8988T (cell line): ENCODE results near the gene NIM1K.
"Not testable (repeated sequence)": the region's sequence is repeated elsewhere in the genome, so short reads cannot be mapped to it uniquely, and the experiment has no call there.

ENCODE experiments used
- DNase-seq: peaks from one replicate; pipeline ENCODE4 v3.0.0; 2011

NIM1K gene

DNA sequence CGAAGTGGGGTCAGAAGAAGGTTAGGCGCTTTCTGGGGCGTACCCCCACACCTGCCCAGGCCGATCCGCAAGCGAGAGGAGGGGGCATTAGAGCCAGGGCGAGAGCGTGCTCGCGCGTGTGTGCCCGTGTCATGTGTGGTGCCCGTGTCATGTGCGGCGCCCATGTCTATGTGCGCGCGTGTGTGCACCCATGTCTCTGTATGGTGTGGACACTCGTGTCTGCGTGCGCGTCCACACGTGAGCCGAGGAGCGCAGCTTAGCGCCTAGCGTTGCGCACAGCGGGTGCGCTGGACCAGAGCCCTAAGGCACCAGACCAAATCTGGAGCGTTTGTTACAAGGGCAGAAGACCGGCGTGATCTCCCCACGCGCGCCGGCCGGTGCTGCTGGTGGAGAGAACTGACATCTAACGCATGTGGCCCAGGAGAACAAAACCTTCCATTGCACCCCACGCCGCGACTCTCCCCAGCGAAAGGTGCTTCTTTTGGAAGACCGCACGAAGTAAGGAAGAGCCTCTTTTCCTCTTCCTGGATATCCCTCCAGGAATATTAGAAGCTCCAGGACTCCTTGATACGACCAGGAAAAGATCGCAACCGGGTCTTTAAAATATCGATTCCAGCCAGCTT is 644 bp downstream of the NIM1K start:
- no peak for DNase-seq

DNA sequence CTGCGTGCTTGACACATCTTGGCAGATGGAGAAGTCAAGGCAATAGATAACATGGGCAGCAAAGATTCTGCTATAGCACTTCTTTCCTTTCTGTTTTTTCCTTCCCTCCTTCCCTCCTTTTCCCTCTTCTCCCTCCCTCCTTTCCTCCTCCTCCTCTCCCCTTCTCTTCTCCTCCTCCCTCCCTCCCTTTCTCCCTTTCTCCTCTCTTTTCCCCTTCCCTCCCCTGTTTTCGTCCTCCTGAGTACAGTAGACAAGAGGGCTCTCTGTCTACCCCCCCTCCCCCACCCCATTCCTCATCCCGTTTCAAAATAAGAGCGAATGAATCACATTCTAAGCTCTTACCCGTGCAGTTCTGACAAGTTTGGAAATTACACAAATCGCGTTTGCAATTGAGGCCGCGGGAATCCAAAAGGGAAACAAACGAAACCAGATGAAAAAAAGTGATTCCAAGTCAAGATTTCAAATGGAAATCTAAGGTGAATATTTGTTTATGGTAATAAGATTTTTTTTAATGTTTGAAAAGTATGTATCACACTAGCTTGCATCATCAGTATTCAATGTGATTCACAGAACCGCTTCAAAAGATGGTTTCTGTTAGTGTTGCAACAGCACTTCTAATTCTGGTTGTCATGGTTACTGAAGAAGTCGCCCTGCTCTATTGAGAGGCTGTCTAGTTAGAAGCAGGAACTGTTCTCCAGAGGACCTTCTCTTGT is 1.3 kb downstream of the NIM1K start:
- no peak for DNase-seq

DNA sequence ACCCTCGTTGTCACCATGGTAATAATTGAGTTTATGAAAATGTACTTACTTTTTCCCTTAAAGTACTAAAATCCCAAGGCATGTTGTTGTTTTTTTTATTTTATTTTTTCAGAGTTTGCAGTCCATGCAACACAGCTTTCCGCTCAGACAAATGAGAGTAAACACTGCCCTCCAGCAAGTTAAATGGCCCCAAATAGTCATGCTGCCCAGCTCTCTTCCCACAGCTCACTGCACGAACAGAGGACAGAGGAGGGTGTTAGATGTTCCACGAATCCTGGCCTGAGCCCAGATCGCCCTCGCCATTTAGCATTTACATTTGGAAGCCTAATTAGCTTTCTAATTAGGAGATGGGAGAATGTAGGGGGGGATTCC is 1.9 kb downstream of the NIM1K start:
- DNase-seq: no peak

DNA sequence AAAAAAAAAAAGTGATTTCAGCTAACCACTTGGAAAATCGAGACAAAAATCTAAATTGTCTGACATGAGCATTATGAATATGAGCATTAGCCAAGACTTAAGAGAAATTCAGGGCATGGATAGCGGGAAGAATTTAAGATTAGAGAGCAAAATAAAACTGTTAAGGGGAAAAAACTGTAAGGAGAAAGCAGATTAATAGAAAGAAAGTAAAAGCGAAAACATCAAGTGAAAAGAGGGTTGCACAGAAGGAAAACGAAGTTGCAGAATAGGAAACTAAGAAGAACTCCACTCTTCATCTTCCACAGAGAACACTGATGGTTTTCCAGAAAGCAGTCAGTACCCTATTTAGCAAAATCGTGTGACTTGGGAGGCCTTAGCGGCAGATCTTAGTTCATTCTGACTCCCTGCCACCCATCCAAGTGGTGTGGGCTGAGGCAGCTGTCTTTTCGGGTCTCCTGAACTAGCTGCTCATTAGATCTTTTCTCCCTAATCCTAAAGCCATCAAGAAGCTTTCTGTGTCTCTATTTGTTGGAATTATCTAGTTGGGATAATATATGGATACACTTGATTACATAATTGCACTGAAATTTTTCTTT is 3.7 kb downstream of the NIM1K start:
- no peak for DNase-seq

DNA sequence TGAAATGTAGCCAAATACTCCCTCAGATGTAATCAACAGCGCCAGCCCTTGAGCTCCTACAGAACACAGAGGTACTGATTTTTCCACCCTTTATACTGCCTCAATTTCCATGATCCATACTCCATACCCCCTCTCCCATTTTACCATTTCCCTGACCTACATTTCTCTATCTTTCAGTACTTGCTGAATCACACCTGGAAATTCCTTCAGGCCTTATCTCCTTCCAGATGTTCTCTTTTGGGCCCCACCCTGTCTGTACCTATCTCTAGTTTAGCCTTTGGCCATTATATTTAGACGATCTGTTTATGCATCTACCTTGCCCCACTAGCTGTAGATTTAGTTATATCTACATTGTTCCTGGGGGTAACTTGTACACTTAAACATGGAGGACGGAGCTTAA is 5.5 kb downstream of the NIM1K start:
- DNase-seq: no peak

DNA sequence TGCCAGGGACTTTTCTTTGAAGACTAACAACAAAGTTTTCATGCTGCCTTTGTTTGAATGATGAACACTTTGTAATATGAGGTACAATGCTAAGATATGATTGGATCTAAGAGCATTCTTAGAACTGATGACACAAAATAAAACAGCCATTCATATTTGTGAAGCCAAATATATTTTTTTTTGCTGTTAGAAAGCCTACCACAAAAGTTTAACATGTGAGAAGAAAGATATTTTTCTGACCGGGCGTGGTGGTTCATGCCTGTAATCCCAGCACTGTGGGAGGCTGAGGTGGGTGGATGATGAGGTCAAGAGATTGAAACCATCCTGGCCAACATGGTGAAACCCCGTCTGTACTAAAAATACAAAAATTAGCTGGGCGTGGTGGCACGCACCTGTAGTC is 9.4 kb downstream of the NIM1K start:
- not testable (repeated sequence) for DNase-seq

DNA sequence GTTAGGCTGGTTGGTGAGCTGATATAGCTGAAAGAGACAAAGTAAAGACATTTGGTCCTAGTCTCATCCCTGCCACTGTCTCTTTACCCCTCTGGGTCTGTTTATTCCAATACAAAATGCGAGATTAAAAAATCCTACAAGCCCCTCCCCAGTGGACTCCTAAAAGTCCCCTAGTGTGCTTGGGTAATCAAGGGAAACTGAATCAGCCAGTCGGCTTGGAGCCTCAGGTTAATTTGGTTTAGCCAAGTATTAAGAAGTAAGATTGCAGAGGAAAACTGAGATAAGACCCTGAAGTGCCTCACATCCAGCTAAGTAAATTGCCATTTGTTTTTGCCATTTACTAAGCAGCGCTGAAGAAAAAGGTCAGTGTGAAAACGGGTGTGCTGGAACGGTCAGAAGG is 10.4 kb downstream of the NIM1K start:
- DNase-seq: no peak

DNA sequence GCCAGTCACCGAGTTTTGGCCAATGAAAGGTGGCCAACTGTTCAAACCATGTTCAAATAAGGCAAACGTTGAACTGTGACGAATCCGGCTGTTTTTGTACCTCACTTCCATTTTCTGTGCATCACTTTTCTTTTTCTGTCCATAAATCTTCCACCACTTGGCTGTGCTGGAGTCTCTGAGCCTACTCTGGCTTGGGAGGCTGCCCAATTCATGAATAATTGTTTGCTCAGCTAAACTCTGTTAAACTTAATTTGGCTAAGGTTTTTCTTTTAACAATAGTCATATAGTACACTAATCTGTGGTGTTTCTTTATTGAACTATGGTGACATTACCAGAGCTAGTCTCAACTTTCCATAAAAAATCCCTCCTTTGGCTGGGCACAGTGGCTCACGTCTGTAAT is 11.3 kb downstream of the NIM1K start:
- no peak for DNase-seq

DNA sequence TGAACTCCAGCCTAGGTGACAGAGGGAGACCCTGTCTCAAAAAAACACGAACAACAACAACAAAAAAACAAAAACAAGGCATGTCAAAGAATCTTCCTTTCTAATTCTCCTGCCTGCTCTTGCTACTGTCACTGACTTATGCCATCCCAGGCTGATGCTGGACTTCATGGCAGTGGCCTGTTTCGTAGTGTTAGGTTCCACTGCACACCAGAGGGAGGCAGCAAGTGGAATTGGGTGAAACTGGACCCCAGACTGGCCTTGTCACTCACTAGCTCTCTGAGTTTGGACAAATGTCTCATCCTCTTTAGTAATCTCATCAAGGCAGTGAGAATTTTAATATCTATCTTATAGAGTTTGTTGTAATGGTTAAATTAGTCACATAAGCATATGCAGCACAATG is 12.9 kb downstream of the NIM1K start:
- no peak for DNase-seq

DNA sequence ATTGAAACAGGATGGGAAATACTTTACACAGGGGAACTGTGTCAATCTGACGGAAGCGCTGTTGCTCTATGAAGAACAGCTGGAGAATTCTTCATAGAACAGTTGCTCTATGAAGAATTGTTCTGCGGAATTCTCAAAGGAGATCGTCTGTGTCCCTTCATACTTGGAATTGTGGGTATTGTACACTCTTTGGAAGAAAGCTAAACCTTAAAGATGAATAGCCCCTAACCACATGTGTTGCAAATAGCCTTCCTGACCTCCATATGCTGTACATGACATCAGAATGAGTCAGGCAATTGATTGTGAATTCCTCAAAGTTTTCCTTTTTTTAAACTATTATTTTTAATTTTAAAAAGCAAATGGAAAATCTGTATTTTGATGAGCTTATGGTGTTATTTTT is 15.6 kb downstream of the NIM1K start:
- no peak for DNase-seq

DNA sequence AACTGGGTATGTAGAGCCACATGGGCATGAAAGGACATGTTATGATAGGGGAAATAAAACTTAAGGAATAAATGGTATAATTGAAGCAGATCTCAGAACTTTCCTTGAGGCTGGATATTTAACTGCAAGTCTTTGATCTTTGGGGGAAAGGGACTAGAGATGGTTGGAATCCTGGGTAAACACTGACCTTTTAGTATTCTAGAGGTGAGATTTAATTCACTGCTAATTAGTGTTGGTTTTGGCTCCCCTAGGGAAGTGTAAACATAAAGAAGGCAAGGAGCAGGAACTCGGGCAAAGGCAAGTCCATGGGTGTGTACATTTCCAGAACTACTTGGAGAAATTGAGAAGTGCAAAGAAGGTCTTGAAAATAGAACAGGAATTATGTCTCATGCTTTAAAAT is 16.6 kb downstream of the NIM1K start:
- DNase-seq: no peak

DNA sequence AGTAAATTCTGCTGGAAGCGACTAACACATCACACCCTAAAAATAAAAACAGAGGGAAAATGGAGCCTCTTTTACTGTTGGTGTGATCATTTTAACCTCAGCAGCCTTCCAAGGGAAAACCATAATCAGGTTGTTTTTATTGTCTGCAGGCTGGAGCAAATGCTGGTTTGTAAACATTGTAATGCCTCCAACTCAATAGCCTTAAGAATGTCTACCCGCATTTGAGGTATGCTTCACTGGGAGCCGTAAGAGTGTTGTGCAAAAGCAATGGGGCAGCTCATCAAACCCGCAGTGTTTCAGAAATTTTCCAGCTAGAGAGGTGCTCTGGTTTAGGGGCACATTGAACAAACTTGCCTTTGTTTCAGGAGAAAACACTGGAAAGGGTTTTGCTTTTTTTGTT is 17.0 kb downstream of the NIM1K start:
- DNase-seq: no peak

DNA sequence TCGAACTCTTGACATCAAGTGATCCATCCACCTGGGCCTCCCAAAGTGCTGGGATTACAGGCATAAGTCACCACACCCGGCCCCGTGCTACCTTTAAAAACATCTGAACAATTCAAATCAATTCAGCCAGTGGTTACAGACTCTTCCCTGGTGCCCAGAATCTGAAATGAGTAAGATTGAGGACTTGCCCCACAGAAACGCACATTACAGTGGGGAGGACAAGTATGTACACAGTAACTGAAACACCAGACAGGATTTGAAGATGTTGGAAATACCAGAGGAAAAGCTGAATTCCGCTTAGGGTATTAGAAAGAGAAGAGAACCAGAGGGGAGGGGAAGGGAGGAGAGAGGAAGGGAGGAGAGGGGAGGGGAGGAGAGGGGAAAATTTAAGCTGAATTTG is 17.8 kb downstream of the NIM1K start:
- DNase-seq: no peak

DNA sequence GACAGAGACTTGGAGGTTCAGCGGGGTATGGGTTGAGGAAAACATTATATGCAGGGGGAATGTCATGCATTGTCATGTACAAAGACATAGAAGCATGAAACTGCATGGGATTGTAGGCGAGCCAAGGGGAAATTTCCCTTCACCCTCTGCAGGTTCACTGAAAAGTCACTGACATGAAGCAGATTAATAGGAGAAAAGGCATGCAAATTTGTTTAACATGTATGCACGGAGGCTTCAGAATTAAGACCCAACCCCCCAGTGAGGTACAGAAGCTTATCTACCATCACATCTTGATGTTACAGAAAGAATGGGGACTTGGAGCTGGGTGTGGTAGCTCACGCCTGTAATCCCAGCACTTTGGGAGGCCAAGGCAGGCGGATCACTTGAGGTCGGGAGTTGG is 18.5 kb downstream of the NIM1K start:
- no peak for DNase-seq

DNA sequence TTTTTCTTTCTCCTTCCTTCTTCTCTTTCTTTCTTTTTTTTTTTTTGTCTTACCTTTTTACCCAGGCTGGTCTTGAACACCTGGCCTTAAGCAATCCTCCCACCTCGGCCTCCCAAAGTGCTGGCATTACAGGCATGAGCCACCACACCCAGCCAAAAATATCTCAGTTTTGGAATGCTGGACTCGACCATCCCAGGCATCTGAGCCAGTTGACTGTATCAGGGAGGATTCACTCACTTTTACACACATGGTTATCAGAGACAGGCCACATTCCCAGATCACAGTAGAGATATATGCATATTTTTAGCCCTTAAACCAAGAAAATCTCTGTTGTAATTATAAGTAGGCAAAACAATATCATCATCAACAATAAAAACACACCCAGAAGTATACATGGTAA is 21.9 kb downstream of the NIM1K start:
- DNase-seq: no peak

DNA sequence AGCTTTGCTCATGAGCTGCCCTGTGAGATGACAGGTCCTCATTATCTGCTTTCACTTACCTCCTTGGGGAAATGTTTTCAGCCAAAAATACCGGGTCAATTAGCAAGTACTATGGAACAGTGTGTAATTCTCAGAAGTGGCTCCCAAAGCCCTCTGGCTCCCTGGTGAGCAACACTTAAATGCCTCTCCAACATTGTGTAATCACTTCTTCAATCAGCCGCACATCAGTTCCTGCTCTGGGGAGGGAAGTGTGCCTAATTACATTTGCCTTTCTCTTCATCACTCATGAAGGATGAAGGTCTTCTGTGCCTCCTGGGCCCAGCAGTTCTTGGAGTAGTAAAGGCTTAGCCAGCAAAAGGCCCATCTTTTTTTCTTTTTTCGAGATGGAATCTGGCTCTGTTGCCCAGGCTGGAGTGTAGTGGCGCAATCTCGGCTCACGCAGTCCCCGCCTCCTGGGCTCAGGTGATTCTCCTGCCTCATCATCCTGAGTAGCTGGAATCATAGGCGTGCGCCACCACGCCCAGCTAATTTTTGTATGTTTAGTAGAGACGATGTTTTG is 23.1 kb downstream of the NIM1K start:
- no peak for DNase-seq

DNA sequence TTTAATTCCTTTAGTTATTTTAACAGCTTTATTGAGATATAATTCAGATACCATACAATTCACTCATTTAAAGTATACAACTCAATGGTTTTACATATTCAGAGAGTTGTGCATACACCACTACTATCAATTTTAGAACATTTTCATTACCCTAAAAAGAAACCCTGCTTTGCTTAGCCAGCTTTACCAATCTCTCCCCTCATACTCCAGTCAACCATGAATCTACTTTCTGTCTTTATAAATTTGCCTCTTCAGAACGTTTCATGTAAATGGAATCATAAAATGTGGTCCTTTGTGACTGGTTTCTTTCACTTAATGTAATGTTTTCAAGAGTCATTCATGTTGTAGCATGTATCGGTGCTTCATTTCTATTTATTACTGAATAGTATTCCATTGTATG is 24.9 kb downstream of the NIM1K start:
- no peak for DNase-seq

DNA sequence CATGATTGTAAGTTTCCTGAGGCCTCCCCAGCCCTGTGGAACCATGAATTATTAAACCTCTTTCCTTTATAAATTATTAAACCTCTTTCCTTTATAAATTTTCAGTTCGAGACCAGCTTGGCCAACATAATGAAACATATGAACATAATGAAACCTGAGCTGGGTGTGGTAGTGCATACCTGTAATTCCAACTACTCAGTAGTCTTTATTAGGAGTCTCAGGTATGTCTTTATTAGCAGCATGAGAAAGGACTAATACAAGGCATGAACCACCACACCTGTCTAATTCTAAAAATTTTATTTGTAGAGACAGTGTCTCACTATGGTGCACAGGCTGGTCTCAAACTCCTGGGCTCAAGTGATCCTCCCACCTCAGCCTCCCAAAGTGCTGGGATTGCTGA is 27.1 kb downstream of the NIM1K start:
- no peak for DNase-seq

DNA sequence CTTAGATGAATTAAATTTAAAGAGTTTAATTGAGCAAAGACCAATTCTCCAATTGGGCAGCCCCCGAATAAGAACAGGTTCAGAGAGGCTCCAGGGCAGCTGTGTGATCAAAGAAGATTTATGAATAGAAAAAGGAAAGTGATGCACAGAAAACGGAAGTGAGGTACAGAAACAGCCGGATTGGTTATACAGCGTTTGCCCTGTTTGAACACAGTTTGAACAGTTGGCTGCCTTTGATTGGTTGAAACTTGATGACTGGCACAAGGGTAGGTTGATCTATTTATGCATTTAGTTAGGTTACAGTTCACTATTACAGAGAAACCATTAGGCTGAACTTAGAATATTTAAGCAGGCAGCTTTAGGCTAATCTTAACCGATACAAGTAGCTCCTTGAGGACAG is 29.5 kb downstream of the NIM1K start:
- DNase-seq: no peak

DNA sequence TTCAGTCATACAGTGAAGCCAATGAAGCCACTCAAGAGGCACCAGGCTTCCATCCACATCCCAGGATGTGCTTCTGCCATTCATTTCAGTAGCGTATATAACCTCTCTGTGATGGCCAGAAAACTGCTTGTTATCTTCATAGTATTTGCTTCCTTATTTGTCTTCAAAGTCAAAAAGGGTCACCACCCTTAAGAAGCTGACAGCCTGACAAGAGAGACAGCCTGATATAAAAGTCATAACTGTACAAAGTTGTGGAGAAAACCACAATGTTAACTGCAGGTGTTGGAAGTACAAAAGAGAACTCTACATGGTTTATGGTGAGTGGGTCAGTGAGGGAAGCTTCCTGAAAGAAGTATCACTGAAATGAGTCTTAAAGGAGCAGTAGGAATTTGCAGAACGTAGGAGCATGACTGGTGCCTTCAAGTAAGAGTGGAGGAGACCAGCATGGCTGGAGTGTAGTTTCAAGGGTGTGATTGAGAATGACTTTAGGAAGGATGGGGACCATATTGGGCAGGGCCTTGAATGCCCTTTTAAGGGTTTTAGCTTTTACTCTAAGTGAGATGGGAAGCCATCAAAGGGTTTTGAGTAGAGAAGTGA is 33.7 kb downstream of the NIM1K start:
- no peak for DNase-seq

DNA sequence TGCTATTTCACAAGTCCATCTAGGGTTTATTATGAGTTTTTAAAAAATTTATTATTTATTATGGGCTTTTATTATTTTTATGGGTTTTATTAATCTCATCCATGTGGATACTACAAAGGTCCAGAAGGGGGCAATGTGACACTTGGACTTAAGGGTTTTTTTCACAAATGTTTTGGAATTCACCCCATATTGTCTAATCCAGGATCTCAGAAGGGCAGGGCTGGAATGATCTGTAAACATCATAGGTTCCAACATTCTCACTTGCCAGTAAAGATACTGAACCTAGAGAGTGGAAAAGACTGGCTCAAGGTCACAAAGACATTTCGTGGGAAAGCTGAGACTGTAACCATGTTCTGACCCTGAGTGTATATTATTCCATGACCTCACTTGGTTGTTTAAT is 35.6 kb downstream of the NIM1K start:
- DNase-seq: peak; percentile 49

DNA sequence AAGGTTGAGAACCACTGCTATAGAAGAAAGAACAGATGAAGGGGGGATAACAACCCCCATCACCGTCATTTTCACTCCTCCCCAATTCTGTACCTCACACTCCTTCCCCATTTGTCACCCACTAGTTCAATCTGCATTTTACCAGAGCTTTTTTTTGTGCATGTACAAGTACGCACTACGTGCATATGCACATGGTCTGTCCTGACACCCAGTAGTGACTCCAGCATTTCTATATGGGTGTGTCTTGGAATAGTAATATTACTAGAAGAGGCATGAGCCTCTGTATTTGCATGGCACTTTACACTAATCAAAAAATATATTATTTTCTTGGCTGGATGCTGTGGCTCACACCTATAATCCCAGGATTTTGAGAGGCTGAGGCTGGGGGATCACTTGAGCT is 38.7 kb downstream of the NIM1K start:
- no peak for DNase-seq

DNA sequence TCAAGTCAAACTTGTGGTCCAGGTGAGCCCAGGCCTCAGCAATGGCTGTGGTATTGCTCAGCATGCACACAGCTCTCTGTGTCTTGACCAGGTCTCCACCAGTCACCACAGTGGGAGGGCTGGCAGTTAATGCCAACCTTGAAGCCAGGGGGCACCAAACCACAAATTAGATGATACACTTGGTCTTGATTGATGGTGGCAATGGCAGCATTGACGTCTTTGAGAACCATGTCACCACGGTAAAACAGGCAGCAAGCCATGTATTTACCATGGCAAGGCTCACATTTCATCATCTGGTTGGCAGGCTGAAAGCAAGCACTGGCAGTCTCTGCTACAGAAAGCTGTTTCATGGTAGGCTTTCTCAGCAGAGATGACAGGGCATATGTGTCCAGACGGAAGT is 40.0 kb downstream of the NIM1K start:
- no peak for DNase-seq
